Neural cell (in vitro differentiated cells): Measurements from ENCODE around the gene CPNE9.

ENCODE experiments used
- CTCF ChIP-seq: fragments of 450-650 bp; IDR thresholded peaks from 2 replicates; pipeline ENCODE4 v1.5.1; 2014; ENCODE audit warnings: antibody characterized with exemption, mild to moderate bottlenecking, moderate library complexity; ENCODE audit not compliant: poor library complexity, severe bottlenecking
- EZH2 ChIP-seq: fragments of 200-600, 300-800 bp; shearing (Covaris generic), sonication (generic); IDR thresholded peaks from 2 replicates; pipeline ENCODE4 v1.6.1; 2014; ENCODE audit warnings: antibody characterized with exemption, low read length, borderline replicate concordance, mild to moderate bottlenecking; ENCODE audit not compliant: insufficient read depth, poor library complexity, severe bottlenecking
- MXI1 ChIP-seq: fragments of 450-650 bp; conservative IDR thresholded peaks from 2 replicates; pipeline ENCODE4 v1.6.1; 2014; ENCODE audit warnings: antibody characterized with exemption, mild to moderate bottlenecking; ENCODE audit not compliant: poor library complexity, severe bottlenecking
- POLR2AphosphoS5 ChIP-seq: IDR thresholded peaks from 2 replicates; pipeline ENCODE4 v1.6.1; 2012
- RAD21 ChIP-seq: fragments of 450-650 bp; conservative IDR thresholded peaks from 2 replicates; pipeline ENCODE4 v1.6.1; 2014; ENCODE audit warnings: antibody characterized with exemption, mild to moderate bottlenecking, moderate library complexity
- SMC3 ChIP-seq: fragments of 450-650 bp; conservative IDR thresholded peaks from 2 replicates; pipeline ENCODE4 v1.6.1; 2014; ENCODE audit warnings: antibody characterized with exemption, mild to moderate bottlenecking, moderate library complexity; ENCODE audit not compliant: poor library complexity
- TAF1 ChIP-seq: IDR thresholded peaks from 2 replicates; pipeline ENCODE4 v1.6.1; 2012; ENCODE audit warnings: low read depth
- TF ChIP-seq, protein P1 (sequence below): IDR thresholded peaks from 2 replicates; pipeline ENCODE4 v1.6.1; 2012; ENCODE audit warnings: borderline replicate concordance

DNA sequence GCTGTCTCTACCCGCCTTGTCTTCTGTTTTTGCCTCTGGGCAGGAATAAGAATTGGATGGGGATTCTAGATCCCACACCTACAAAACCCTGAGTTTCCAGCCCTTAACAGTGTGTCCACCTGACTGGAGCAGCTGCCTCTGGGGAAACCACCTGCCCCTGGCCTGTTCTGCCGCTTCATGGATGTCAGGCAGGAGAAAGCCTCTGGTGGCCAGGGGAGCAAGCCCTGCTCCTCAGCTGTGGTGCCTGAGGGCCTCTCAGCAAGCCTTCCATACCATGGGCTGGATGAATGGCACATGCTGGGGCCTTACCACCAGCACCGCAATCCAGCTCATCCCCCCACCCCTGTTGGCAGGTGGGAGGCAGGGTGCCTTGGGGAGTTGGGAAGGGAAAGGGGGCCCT, 5.3 kb upstream of the CPNE9 start:
- TF ChIP-seq CTCF: no peak
- no peak for TF ChIP-seq POLR2AphosphoS5
- TF ChIP-seq RAD21: no peak
- no peak for TF ChIP-seq MXI1
- no peak for TF ChIP-seq TAF1
- TF ChIP-seq, protein P1, sequence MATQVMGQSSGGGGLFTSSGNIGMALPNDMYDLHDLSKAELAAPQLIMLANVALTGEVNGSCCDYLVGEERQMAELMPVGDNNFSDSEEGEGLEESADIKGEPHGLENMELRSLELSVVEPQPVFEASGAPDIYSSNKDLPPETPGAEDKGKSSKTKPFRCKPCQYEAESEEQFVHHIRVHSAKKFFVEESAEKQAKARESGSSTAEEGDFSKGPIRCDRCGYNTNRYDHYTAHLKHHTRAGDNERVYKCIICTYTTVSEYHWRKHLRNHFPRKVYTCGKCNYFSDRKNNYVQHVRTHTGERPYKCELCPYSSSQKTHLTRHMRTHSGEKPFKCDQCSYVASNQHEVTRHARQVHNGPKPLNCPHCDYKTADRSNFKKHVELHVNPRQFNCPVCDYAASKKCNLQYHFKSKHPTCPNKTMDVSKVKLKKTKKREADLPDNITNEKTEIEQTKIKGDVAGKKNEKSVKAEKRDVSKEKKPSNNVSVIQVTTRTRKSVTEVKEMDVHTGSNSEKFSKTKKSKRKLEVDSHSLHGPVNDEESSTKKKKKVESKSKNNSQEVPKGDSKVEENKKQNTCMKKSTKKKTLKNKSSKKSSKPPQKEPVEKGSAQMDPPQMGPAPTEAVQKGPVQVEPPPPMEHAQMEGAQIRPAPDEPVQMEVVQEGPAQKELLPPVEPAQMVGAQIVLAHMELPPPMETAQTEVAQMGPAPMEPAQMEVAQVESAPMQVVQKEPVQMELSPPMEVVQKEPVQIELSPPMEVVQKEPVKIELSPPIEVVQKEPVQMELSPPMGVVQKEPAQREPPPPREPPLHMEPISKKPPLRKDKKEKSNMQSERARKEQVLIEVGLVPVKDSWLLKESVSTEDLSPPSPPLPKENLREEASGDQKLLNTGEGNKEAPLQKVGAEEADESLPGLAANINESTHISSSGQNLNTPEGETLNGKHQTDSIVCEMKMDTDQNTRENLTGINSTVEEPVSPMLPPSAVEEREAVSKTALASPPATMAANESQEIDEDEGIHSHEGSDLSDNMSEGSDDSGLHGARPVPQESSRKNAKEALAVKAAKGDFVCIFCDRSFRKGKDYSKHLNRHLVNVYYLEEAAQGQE: no peak
- TF ChIP-seq EZH2: no peak
- TF ChIP-seq SMC3: no peak
